PFSK-1 (cell line): Measurements from ENCODE around the gene EDN1.

Source experiments
- FOXP2 ChIP-seq: optimal IDR thresholded peaks from 2 replicates; pipeline ENCODE3; 2011; ENCODE audit warnings: borderline replicate concordance, control low read depth, inconsistent platforms; ENCODE audit not compliant: insufficient read depth; ENCODE audit errors: extremely low read length, extremely low read depth
- POLR2AphosphoS5 ChIP-seq: IDR thresholded peaks from 2 replicates; pipeline ENCODE4 v1.6.1; 2012; ENCODE audit warnings: low read depth, mild to moderate bottlenecking, control low read depth, low read length, moderate library complexity
- REST ChIP-seq, 2 experiments: IDR thresholded peaks; 2 replicates each; pipeline versions ENCODE4 v1.6.1 to v1.8.0; 2011 to 2012; ENCODE audit warnings: low read depth in 2 of 2, low read length in 2 of 2, control low read depth in 1 of 2, inconsistent platforms in 1 of 2, mild to moderate bottlenecking in 1 of 2, moderate library complexity in 1 of 2; ENCODE audit not compliant: insufficient read depth in 1 of 2
- SIN3A ChIP-seq: IDR thresholded peaks from 2 replicates; pipeline ENCODE4 v1.6.1; 2012; ENCODE audit warnings: mild to moderate bottlenecking, low read length, moderate library complexity, borderline replicate concordance; ENCODE audit not compliant: insufficient read depth
- TAF1 ChIP-seq: IDR thresholded peaks from 2 replicates; pipeline ENCODE4 v1.6.1; 2012; ENCODE audit warnings: low read length, control low read depth, borderline replicate concordance; ENCODE audit not compliant: insufficient read depth

EDN1 gene

DNA sequence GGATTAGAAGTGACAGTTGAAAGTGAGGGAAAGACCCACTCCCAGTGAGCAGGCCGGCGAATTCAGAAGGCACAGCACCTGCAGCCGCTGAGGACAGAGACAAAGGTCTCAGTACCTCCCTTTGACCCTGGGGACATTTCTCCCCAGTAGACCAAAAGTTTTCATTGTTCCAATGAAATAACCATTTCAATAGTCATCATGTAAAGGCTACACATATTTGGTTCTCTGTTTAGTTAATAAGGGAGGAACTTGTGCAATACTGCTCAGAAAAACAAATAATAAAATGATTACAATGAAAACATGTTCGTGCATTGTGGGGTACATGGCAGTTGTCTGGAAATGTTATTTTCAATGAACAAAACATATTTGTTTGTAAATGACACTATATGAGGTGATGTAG, 52.5 kb downstream of the EDN1 start:
- TF ChIP-seq REST (IDR thresholded peaks at IDR 0.05; ENCODE audit: insufficient read depth in 1 of 2, low read depth in 2 of 2, low read length in 2 of 2), result no peak
- TF ChIP-seq FOXP2, result no peak
- no peak for TF ChIP-seq TAF1
- TF ChIP-seq SIN3A, result no peak
- TF ChIP-seq POLR2AphosphoS5, result no peak

- no peak for TF ChIP-seq REST (IDR thresholded peaks at IDR 0.05; ENCODE audit: insufficient read depth in 1 of 2, low read depth in 2 of 2, low read length in 2 of 2)
- no peak for TF ChIP-seq POLR2AphosphoS5
Measured at GRCh38 chr6:12343122-12343439, 52.9 kb downstream of the EDN1 start.

DNA sequence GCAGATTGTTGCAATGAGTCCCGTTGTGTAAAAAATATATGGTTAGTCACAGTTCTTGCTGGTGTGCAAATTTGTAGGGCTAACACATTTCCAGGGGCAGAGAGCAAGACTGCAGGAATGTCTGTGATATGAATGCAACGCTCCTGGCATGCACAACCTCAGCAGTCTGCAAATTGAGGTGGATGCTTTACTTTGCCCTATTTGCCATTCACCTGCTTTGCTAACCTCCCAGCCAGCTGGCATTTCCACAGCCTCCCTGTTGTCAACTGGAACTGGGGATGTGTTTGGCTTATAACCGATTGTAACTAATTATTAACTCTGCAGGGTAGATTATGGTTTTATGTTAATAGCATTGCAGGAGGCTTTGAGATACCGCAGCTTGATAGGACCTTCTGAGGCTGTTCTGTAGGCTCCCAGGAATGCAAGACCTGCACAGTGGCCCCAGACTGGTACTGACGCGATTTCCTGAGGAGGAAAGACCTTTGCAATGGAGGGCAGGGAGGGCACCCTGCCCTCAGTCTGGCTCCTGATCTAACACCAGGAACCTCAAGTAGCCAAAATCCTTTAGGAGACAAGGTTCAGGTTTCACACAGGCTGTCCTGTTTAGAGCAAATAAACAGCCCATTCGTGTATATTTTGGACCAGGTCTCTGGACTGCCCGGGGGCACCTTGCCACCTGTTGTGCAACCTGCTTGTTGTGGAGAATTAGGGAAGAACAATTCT, 53.4 kb downstream of the EDN1 start:
- TF ChIP-seq REST (IDR thresholded peaks at IDR 0.05; ENCODE audit: insufficient read depth in 1 of 2, low read depth in 2 of 2, low read length in 2 of 2) (no peak), POLR2AphosphoS5 (no peak), FOXP2 (no peak), SIN3A (no peak), TAF1 (no peak)

DNA sequence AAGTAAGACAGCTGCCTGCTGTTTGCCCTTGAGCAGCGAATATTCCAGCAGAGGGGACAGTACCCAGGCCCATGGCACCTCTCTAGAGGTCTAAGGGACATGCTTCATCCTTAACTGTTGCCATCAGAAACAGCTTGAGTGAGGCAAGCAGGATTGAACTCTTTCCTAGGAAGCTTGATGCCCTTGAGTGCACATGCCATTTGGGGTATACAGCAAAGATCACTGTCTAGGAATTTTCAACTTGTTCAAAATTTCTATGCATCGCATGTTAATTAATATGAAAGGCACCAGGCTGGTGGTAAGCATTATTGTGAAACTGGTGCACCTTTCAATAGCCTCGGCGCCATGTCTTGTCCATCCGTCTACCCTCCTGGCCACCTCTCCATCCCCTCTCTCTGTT, 54.1 kb downstream of the EDN1 start:
- TF ChIP-seq SIN3A (no peak), POLR2AphosphoS5 (no peak), REST (IDR thresholded peaks at IDR 0.05; ENCODE audit: insufficient read depth in 1 of 2, low read depth in 2 of 2, low read length in 2 of 2) (no peak), TAF1 (no peak), FOXP2 (no peak)

GRCh38 chr6:12344961-12345693, 55.0 kb downstream of the EDN1 start:
- TF ChIP-seq POLR2AphosphoS5, result no peak
- no peak for TF ChIP-seq REST (IDR thresholded peaks at IDR 0.05; ENCODE audit: insufficient read depth in 1 of 2, low read depth in 2 of 2, low read length in 2 of 2)
- no peak for TF ChIP-seq FOXP2
- no peak for TF ChIP-seq TAF1
- TF ChIP-seq SIN3A, result no peak
